Left forelimb (tissue), 1 donor: ENCODE results near the gene METTL24.

Experiments used
- DNase-seq: peaks from one replicate; pipeline ENCODE4 v3.0.0-alpha.2; 2018; ENCODE audit warnings: low spot score

Gene METTL24

GRCh38 chr6:110195639-110196038, 162.5 kb downstream of the METTL24 start:
- no peak for DNase-seq
